SHP77 (cell line): ENCODE results near the gene TCEA3.
"Not testable (repeated sequence)": the region's sequence is repeated elsewhere in the genome, so short reads cannot be mapped to it uniquely, and the experiment has no call there.

ENCODE experiments used
- DNase-seq, 2 experiments: peaks; one replicate each; lab custom pipeline; 2025; lab: John Stamatoyannopoulos, UW

Gene TCEA3

GRCh38 chr1:23392125-23392855, 32.3 kb downstream of the TCEA3 start:
- no peak for DNase-seq

DNA sequence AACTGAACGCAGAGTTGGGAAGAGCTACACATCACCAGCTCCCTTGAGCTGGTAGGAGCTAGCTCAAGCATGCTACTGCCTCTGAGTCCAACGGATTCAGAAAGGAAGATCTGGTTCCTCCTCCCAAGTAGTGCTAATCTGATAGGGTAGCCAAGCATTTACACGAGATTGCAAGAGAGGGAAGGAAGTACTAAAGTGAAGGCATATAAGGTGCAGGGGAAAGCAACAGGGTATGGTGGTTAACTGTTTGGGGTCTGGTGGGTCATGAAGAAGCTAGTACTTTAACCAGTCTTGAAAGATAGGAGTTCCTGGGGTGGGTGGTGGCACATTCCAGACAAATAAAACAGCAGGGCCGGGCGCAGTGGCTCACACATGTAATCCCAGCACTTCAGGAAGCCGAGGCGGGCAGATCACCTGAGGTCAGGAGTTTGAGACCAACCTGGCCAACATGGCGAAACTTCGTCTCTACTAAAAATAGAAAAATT, 34.7 kb downstream of the TCEA3 start:
- DNase-seq, result no peak

- DNase-seq, result no peak
Measured at GRCh38 chr1:23387494-23387893, 37.1 kb downstream of the TCEA3 start.

GRCh38 chr1:23385119-23385621, 39.4 kb downstream of the TCEA3 start:
- no peak for DNase-seq

GRCh38 chr1:23384312-23385058, 40.1 kb downstream of the TCEA3 start:
- no peak for DNase-seq

DNA sequence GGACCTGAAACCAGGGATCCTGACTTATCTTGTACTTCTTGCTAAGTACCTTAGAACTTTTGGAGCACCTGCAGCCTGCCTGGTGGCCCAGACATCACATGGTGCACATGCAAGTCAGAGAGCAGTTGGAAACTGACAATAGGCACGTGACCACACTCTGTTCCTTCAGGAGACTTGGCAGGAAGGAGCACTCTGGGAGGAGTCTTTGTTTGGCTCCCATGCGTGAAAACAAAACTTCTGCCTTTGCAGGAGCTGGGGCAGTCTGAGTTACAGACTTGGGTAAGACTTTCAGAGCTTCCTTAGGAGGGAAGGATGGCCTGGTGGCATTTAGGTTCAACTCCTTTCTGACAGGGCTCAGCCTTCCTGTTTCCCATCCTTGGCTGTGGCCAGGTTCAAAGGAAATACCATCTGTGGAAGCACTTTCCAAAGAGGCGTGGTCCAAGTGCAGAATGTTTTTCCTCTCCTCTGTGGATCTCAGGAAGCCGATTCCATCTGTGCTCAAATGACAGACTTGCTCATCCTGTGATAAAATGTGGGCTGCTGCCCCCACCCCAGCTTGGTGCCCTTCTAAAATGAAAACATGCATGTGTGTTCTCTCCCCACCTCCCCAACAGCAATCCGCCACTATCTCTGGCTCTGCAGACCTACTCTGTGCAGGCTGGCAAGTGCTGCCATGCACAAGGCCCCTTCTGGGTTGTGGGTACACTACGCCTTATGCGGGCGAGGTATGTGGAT, 40.8 kb downstream of the TCEA3 start:
- DNase-seq, result no peak

- DNase-seq, result no peak
Measured at GRCh38 chr1:23381233-23381885, 43.2 kb downstream of the TCEA3 start.

- no peak for DNase-seq
Measured at GRCh38 chr1:23380719-23381118, 43.8 kb downstream of the TCEA3 start.

DNA sequence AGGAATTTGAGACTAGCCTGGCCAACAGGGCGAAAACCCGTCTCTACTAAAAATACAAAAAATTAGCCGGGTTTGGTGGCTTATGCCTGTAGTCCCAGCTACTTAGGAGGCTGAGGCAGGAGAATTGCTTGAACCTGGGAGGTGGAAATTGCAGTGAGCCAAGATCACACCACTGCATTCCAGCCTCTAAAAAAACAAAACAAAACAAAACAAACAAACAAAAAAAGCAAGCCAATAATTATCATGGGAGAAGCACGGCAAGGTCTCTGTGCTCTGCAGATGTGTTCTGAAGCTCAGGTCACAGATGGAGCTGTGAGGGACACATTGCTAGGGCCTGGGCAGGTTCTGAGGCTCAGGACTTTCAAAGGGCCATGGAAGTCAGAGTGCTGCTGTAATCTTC, 44.3 kb downstream of the TCEA3 start:
- not testable (repeated sequence) for DNase-seq

- DNase-seq, result no peak
Measured at GRCh38 chr1:23376890-23377811, 47.4 kb downstream of the TCEA3 start.

DNA sequence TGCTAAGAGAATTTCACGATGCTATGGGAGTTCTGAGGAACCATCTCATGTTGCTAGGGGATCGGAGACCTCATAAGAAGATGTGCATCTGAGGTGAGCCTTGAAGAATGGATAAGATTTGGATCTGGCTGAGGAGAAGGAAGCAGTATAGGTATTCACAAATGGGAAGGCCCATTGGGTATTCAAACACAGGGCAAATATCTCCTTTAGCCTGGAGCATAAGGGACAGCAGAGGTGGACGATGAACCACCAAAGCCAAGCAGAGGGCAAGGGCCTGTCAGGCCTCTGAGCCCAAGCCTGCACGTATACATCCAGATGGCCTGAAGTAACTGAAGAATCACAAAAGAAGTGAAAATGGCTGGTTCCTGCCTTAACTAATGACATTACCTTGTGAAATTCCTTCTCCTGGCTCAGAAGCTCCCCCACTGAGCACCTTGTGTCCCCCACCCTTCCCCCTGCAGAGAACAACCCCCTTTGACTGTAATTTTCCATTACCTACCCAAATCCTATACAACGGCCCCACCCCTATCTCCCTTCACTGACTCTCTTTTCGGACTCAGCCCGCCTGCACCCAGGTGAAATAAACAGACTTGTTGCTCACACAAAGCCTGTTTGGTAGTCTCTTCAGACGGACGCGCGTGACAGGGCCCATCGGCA, 50.3 kb downstream of the TCEA3 start:
- DNase-seq, result not testable (repeated sequence)

DNA sequence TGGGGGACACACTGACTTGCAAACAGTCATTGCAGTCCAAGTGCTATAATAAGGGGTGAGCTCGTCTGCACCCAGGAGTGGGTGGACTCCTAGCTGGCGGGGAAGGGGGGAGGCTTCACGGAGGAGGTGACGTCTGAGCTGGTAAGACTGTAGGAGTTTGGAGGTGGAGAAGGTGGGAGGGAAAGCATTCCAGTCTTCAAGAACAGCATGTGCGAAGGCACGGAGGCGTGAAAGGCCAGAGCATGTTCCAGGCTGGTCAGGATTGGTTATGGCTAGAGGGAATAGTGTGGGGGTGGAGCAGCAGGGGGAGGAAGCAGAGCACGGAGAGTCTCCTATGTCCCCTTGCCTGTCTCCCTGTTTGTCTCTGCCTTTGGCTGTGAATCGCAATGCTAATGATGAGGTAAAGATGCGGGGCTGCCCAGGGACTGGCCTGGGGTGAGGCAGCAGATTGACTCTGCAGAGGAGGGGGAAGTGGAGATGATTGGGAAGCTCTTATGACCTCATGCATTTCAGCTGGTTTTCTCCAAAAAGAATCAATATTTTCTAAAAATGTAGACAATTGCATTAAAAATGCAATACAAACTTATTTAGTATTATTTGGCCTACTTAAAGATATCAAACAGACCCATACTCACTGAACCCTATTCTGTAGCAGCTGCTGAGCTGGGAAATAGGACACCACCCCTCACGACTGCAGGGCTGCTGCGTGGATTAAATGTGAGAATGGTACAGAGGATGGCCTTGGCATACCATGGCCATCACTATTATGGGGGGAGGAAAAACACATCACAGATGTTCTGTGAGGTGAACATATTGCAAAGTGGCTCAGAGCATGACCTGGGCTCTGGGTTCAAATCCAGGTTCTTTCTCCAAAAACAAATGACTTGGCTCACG, 52.3 kb downstream of the TCEA3 start:
- DNase-seq, result no peak

DNA sequence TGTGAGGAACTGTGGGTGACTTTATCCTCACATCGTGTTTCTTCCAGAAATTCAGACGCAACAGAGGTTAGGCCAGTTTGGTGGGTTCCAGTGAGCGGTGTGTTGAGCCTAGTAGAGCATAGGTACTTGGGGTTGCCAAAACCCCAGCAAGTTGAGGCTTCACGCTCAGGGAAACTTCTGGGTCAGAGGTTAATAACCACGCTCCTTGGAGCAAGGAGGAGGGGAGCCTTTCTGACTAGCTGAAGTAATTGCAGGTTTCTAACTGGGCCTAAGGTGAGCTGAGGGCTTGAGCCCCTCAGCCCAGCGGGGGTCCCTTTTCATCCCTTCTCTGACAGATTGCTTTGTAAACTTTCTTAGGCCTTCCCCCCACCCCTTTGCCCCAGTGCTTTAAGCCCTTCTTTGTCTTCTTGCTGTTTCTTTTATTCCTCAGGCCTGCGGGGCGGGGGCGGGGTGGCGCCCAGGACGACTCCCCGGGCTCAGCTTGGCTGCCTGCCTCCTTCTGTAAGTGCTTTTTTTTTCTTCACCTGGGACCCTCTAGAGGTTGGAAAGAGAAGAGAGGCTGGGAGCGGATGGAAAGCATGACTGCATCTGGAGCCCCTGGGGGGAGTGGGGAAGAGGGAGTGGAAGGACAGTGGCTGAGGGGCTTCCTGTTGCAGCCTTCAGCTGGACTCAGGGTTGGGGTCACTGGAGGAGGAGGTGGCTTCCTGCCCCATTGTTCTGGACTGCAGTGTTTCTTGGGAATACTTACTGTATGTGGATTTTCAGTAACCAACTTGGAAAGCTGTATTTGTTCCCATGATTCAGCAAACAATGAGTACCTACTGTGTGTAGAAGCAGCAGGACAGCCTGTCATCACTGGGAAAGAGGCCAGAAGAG, 53.6 kb downstream of the TCEA3 start:
- DNase-seq, result no peak

GRCh38 chr1:23370330-23370708, 54.2 kb downstream of the TCEA3 start:
- DNase-seq, result no peak

DNA sequence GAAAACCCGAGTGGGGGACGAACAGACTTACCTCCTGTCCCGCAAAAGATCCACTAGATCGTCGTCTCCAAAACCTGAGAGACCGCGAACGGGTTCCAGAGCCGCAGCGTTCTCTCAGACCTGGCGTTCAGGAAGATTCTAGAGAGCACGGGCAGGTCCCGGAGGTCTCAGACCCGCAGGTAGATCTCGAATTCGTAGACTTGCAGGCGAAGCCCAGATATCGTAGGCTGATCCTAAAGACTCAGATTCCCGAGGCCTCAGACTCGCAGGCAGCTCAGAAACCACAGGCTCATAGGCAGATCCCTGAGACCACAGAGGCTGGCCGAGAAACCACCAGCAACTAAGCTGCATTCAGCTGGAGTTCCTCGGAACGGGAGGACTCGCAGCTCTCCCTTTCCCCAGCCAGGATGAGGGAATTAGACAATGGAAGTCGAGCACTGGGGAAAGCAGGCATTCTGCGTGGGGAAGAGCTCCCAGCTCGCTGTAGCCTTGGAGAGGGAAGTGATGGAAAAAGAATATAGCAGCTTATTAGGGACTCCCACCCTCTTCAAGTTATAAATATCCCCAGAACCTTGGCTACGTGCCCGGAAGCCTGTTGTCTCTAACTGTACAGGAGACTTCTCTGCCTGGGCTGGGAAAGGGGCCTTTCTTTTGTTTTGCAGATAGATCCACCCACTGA, 55.1 kb downstream of the TCEA3 start, which contains the start of gene ZNF436:
Gene ZNF436 (minus strand): TSS at position 502 of the 679 bp plus-strand sequence. CDS start 1,831 bp downstream, outside the sequence.
- DNase-seq, result peak; percentile 70 to 73

- DNase-seq, result peak; percentile 59 to 92
Measured at GRCh38 chr1:23368562-23369334, 55.8 kb downstream of the TCEA3 start.
